Ovary (tissue), 9 donors: ENCODE measurements around the gene HDLBP. TPM values are rescaled to one million over a fixed set of nuclear protein-coding genes. Genes with fewer than 3 reads are reported as not detected.

ENCODE experiments used
- DNase-seq, 5 donors: peaks; one replicate each; pipeline ENCODE4 v3.0.0-alpha.2; 2019 to 2020
- H3K27ac ChIP-seq, 2 donors: fragments of 200-600 bp; one replicate each; pipeline versions ENCODE4 v1.5.1 to v1.8.0; 2019 to 2022
- H3K27me3 ChIP-seq: fragments of 200-600 bp; one replicate; pipeline ENCODE4 v1.8.0; 2022
- H3K36me3 ChIP-seq: fragments of 200-600 bp; sonication (generic); one replicate; pipeline ENCODE4 v1.5.1; 2019
- H3K4me1 ChIP-seq: one replicate; pipeline ENCODE4 v1.8.1; 2013; ENCODE audit warnings: mild to moderate bottlenecking, moderate library complexity; ENCODE audit not compliant: insufficient read depth
- H3K4me3 ChIP-seq: fragments of 200-600 bp; sonication (generic); one replicate; pipeline ENCODE4 v1.5.1; 2017
- H3K9me3 ChIP-seq, 2 donors: fragments of 200-600 bp in 1 of 2; sonication (generic) in 1 of 2; one replicate each; pipeline versions ENCODE4 v1.5.1 to v1.8.1; 2013 to 2019; ENCODE audit warnings: mild to moderate bottlenecking in 1 of 2, moderate library complexity in 1 of 2
- EP300 ChIP-seq: sonication (generic); formaldehyde crosslinking; IDR thresholded peaks from one replicate; pipeline ENCODE4 v1.6.1; 2017; ENCODE audit warnings: antibody characterized with exemption
- POLR2A ChIP-seq: fragments of 450-650 bp; IDR thresholded peaks from one replicate; pipeline ENCODE4 v1.6.1; 2017; ENCODE audit warnings: antibody characterized with exemption, mild to moderate bottlenecking, moderate library complexity
- WGBS, 3 donors: extraction: QIAGEN DNeasy Blood & Tissue Kit in 1 of 3; methylation state at CpG; one replicate each; pipeline versions ENCODE4 v1.1.5 to v1.1.7; 2013 to 2017; 5-methylcytosine and 5-hydroxymethylcytosine counted together
- intact Hi-C, 4 donors: fragments of 100-400 bp; cut with DNase I; formaldehyde crosslinking; loops; one replicate each; pipeline versions ENCODE4 v1.11.0 to v1.15.1; 2022 to 2023
- polyA plus RNA-seq, 2 donors: library from polyadenylated mRNA; stranded (reverse); fragments of 200-250 nt in 1 of 2; fragments of 350-450 nt in 1 of 2; fragmentation: Illumina TruSeq in 1 of 2; extraction: RNeasy Lipid Tissue Mini Kit (QIAGEN cat#74804) in 1 of 2; gene quantifications; one replicate each; pipeline ENCODE4 v1.2.3, GENCODE V29; 2013 to 2014
- total RNA-seq, 7 donors: library from RNA; depleted of rRNA in 2 of 7; stranded (reverse); fragments of >200 nt in 2 of 7; fragmentation: NEBNext Ultra II Directional in 3 of 7; extraction: Animal tissue kit (Norgen Biotek cat#: 25700) in 3 of 7; gene quantifications; one replicate each; pipeline versions ENCODE4 v1.1.0 to v1.2.4, GENCODE V29; 2016 to 2023
- TF ChIP-seq, protein P1 (sequence below), 3 donors: fragments of 450-650 bp in 2 of 3; fragments of 200-600 bp in 1 of 3; IDR thresholded peaks; one replicate each; pipeline versions ENCODE4 v1.5.1 to v1.8.0; 2016 to 2022; ENCODE audit warnings: antibody characterized with exemption in 3 of 3, mild to moderate bottlenecking in 1 of 3
- donor health status: DM: no; HTN: no; CAD: no; lungs with moderate emphysema.
- donor health status: DM: no; HTN: no; CAD: no.
- donor health status: Bipolar disorder and iron deficiency.
- donor health status: DM: yes; HTN: yes; CAD: no.
- donor health status: DM: no; HTN: no; CAD: no.
- donor health status: DM: yes; HTN: yes; CAD: no.

The HDLBP gene
- total and polyA plus RNA-seq, 9 donors: 145 to 616 (median 359) TPM

DNA sequence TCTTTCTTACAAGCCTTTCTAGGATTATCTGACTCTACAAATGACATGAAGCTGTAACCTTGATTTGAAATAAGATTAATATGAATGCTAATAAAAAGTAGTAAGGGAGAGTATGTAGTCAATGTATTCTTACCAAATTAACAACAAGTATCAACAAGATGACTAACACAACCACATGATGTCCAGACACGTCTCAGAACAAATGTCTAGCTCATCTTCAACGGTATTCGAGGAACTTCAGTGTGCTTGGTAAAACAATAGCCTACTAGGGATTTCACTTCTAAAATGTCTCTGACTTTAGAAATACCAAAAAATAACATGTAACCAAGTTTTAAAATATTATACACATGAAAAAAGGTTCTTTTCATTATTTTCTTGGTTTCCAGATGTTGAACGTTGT, 3.4 kb downstream of the HDLBP start:
- Histone ChIP-seq H3K4me3 (no peak overlapping the region), H3K36me3 (no peaks in the 10 kb centered on the region), H3K4me1 (peaks cover 17% of the 10 kb centered on the region), H3K27me3 (no peaks in the 10 kb centered on the region), H3K9me3 (no peaks in the 10 kb centered on the region), H3K27ac (no peak overlapping the region)
- WGBS, 3 donors: 70 to 74% (median 71%) methylated on average over 4 of the region's 4 CpGs
- intact Hi-C loops: no loop called here
- TF ChIP-seq EP300 (no peak), POLR2A (no peak)
- TF ChIP-seq, protein P1, sequence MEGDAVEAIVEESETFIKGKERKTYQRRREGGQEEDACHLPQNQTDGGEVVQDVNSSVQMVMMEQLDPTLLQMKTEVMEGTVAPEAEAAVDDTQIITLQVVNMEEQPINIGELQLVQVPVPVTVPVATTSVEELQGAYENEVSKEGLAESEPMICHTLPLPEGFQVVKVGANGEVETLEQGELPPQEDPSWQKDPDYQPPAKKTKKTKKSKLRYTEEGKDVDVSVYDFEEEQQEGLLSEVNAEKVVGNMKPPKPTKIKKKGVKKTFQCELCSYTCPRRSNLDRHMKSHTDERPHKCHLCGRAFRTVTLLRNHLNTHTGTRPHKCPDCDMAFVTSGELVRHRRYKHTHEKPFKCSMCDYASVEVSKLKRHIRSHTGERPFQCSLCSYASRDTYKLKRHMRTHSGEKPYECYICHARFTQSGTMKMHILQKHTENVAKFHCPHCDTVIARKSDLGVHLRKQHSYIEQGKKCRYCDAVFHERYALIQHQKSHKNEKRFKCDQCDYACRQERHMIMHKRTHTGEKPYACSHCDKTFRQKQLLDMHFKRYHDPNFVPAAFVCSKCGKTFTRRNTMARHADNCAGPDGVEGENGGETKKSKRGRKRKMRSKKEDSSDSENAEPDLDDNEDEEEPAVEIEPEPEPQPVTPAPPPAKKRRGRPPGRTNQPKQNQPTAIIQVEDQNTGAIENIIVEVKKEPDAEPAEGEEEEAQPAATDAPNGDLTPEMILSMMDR (IDR thresholded peaks at IDR 0.05): no peak
- DNase-seq: no peak

DNA sequence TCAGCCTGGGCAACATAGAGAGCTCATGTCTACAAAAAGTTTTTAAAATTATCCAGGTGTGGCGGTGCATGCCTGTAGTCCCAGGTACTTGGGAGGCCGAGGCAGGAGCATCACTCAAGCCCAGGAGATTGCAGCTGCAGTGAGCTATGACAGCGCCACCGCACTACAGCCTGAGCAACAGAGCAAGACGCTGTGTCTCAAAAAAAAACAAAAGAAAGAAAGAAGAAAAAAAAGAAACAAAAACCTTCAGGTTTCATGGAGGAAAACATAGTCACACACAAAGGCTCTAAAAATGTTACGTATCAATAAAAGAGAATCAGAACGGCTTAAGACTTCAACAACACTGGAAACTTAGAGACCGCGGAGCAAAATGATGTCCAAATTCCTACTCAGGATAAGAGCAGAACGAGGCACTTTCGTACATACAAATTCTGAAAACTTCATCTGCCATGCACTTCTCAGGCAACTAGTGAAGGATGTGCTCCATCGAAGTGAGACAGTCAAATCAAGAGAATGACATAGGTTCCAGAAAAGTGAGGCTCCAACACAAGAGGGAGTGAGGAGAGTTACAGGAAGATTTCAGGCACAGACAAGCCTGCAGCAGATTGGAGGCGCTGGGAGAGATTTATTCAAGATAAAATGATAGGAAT, 4.4 kb downstream of the HDLBP start:
- Histone ChIP-seq H3K27ac (no peak overlapping the region), H3K36me3 (no peaks in the 10 kb centered on the region), H3K27me3 (no peaks in the 10 kb centered on the region), H3K4me1 (peaks cover 13% of the 10 kb centered on the region), H3K9me3 (no peaks in the 10 kb centered on the region), H3K4me3 (no peak overlapping the region)
- no peak for DNase-seq
- TF ChIP-seq POLR2A (no peak), EP300 (no peak)
- TF ChIP-seq, protein P1 (IDR thresholded peaks at IDR 0.05): no peak
- intact Hi-C loops: no loop called here
- 88 to 90% (median 89%) methylated on average over 13 of the region's 13 CpGs for WGBS, 3 donors

DNA sequence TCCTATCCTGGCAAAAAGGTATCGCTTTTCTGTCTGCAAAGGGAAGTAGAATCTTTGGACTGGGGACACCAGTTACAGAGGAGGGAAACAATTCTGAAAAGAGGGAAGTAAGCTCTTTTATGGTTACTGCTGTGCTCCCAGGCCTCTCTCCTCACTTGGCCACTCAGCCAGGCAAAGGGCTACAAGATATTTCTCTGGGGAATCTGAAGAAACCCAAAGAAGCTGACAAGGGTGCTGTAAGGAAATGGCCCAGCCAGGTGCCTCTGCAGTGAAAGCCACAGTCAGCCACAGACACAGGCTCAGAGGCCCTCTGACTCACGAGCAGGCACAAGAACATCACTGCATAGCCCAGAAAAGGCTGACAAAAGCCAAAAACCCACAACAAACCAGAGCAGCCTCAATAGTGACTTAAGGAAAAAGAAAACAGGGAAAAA, 5.8 kb downstream of the HDLBP start:
- Histone ChIP-seq H3K27me3 (no peaks in the 10 kb centered on the region), H3K36me3 (no peaks in the 10 kb centered on the region), H3K4me3 (no peak overlapping the region), H3K9me3 (no peaks in the 10 kb centered on the region), H3K4me1 (peaks cover 13% of the 10 kb centered on the region), H3K27ac (no peak overlapping the region)
- WGBS, 3 donors: 48 to 76% (median 49%) methylated on average over 2 of the region's 2 CpGs
- intact Hi-C loops: no loop called here
- TF ChIP-seq, protein P1 (IDR thresholded peaks at IDR 0.05): no peak
- no peak for TF ChIP-seq EP300
- no peak for TF ChIP-seq POLR2A
- no peak for DNase-seq

DNA sequence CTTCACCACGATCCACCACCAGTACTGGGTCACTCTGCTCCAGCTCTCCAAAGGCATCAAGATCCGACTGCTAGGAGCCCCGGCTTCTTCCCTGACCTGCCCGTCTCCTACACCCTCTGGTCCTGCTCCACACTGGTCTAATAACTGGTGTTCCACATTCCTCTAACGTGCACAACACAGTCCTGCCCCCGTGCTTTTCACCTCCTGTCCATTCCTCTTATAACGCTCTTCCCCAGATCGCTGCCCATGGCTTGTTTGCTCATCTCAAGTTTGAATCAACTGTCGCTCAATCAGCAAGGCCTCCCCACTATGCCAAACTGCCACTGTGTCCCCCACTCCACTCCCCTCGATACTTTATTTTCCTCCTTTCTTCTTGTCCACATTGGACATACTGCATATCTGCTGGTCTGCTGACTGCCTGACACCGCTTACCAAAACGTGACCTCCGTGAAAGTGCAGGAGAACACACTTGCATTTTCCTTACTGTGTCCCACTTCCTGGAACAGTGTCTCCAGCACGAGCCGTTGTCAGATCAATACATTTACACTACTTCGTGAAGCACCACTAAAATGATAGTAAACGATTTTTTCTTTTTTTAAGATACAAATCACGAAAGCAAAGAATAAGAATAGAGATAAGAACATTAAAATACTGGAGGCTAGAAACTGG, 6.5 kb downstream of the HDLBP start:
- Histone ChIP-seq H3K4me1 (peaks cover 13% of the 10 kb centered on the region), H3K27me3 (no peaks in the 10 kb centered on the region), H3K4me3 (no peak overlapping the region), H3K9me3 (no peaks in the 10 kb centered on the region), H3K36me3 (no peaks in the 10 kb centered on the region), H3K27ac (no peak overlapping the region)
- DNase-seq: no peak
- TF ChIP-seq EP300: no peak
- TF ChIP-seq POLR2A: no peak
- TF ChIP-seq, protein P1 (IDR thresholded peaks at IDR 0.05): no peak
- intact Hi-C loops: no loop called here
- WGBS, 3 donors: 81 to 89% (median 89%) methylated on average over 18 of the region's 18 CpGs
